OCI-LY1 (cell line): Measurements from ENCODE around the gene GLYATL3.
"Not testable (repeated sequence)": the region's sequence is repeated elsewhere in the genome, so short reads cannot be mapped to it uniquely, and the experiment has no call there.

ENCODE experiments used
- H2AFZ ChIP-seq: fragments of 200-600 bp; sonication (generic), shearing (Covaris generic); 2 replicates; pipeline ENCODE4 v1.6.0; 2014; ENCODE audit warnings: antibody characterized with exemption, mild to moderate bottlenecking, low read length
- H3F3A ChIP-seq: fragments of 200-600 bp; sonication (generic), shearing (Covaris generic); 2 replicates; pipeline ENCODE4 v1.6.0; 2014; ENCODE audit warnings: mild to moderate bottlenecking, antibody characterized with exemption, low read length, moderate library complexity; ENCODE audit not compliant: insufficient read depth
- H3K27ac ChIP-seq: fragments of 200-600 bp; sonication (generic); 2 replicates; pipeline ENCODE4 v1.5.1; 2014; ENCODE audit warnings: low read length, mixed run types, mild to moderate bottlenecking, low read depth; ENCODE audit not compliant: poor library complexity, severe bottlenecking
- H3K27me3 ChIP-seq: fragments of 200-600 bp; sonication (generic); 2 replicates; pipeline ENCODE4 v1.6.0; 2014; ENCODE audit warnings: antibody characterized with exemption, mild to moderate bottlenecking, low read length, moderate library complexity; ENCODE audit not compliant: insufficient read depth
- H3K36me3 ChIP-seq: fragments of 200-600 bp; sonication (generic); 2 replicates; pipeline ENCODE4 v1.6.1; 2014; ENCODE audit warnings: mild to moderate bottlenecking, antibody characterized with exemption, low read length, moderate library complexity, mixed read lengths; ENCODE audit not compliant: insufficient read depth
- H3K4me1 ChIP-seq: fragments of 200-600 bp; sonication (generic); 2 replicates; pipeline ENCODE4 v1.5.1; 2014; ENCODE audit warnings: mild to moderate bottlenecking, low read length, moderate library complexity; ENCODE audit not compliant: insufficient read depth, severe bottlenecking
- H3K4me2 ChIP-seq: fragments of 200-600 bp; sonication (generic), shearing (Covaris generic); 2 replicates; pipeline ENCODE4 v1.6.1; 2014; ENCODE audit warnings: low read length
- H3K4me3 ChIP-seq: fragments of 200-600 bp; sonication (generic); 2 replicates; pipeline ENCODE4 v1.5.1; 2014; ENCODE audit warnings: low read length, low read depth, mild to moderate bottlenecking, mixed read lengths; ENCODE audit not compliant: poor library complexity, severe bottlenecking
- H3K79me2 ChIP-seq: fragments of 200-600 bp; shearing (Covaris generic); 2 replicates; pipeline ENCODE4 v1.6.1; 2016; ENCODE audit warnings: mixed run types, low read length, mixed read lengths; ENCODE audit not compliant: insufficient read depth
- H3K9ac ChIP-seq: fragments of 200-600 bp; sonication (generic), shearing (Covaris generic); 2 replicates; pipeline ENCODE4 v1.6.1; 2014; ENCODE audit warnings: mild to moderate bottlenecking, low read length, mixed read lengths
- H3K9me2 ChIP-seq: fragments of 200-600 bp; sonication (generic), shearing (Covaris generic); 2 replicates; pipeline ENCODE4 v1.6.1; 2014; ENCODE audit warnings: low read depth, mild to moderate bottlenecking, low read length, mixed read lengths
- H3K9me3 ChIP-seq: fragments of 200-600 bp; shearing (Covaris generic); 2 replicates; pipeline ENCODE4 v1.6.1; 2014; ENCODE audit warnings: low read length, mixed read lengths
- H4K20me1 ChIP-seq: fragments of 200-600 bp; sonication (generic), shearing (Covaris generic); 2 replicates; pipeline ENCODE4 v1.6.0; 2016; ENCODE audit warnings: mild to moderate bottlenecking, low read length; ENCODE audit not compliant: insufficient read depth
- CTCF ChIP-seq: fragments of 200-600 bp; sonication (generic), shearing (Covaris generic); IDR thresholded peaks from 2 replicates; pipeline ENCODE4 v1.5.1; 2017; ENCODE audit warnings: mild to moderate bottlenecking, antibody characterized with exemption, low read length, moderate library complexity, mixed read lengths
- EZH2 ChIP-seq: fragments of 200-600 bp; sonication (generic), shearing (Covaris generic); IDR thresholded peaks from 2 replicates; pipeline ENCODE4 v1.8.0; 2017; ENCODE audit warnings: borderline replicate concordance, mixed run types, mild to moderate bottlenecking, antibody characterized with exemption, low read length, moderate library complexity, mixed read lengths

The GLYATL3 gene

GRCh38 chr6:49468042-49468441 lies 31.7 kb upstream of the GLYATL3 start:
- no peak overlapping the region for H3K9ac ChIP-seq
- no peak overlapping the region for H3K4me3 ChIP-seq
- H3K4me2 ChIP-seq: no peak overlapping the region

DNA sequence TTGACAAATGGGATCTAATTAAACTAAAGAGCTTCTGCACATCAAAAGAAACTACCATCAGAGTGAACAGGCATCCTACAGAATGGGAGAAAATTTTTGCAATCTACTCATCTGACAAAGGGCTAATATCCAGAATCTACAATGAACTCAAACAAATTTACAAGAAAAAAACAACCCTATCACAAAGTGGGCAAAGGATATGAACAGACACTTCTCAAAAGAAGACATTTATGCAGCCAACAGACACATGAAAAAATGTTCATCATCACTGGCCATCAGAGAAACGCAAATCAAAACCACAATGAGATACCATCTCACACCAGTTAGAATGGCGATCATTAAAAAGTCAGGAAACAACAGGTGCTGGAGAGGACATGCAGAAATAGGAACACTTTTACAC lies 23.2 kb upstream of the GLYATL3 start:
- H3K4me3 ChIP-seq, H2AFZ ChIP-seq, H3K27ac ChIP-seq, H3K9me2 ChIP-seq, H3F3A ChIP-seq, H3K9ac ChIP-seq, H3K79me2 ChIP-seq, H3K9me3 ChIP-seq, H3K4me1 ChIP-seq, H3K4me2 ChIP-seq, H4K20me1 ChIP-seq, H3K27me3 ChIP-seq: not testable (repeated sequence)
- H3K36me3 ChIP-seq: peaks cover 39% of the 10 kb centered on the region

More at GRCh38 chr6:49468042-49468441, 31.7 kb upstream of the GLYATL3 start:
- no peak overlapping the region for H2AFZ ChIP-seq
- no peaks in the 10 kb centered on the region for H3K9me2 ChIP-seq
- no peaks in the 10 kb centered on the region for H3K27me3 ChIP-seq
- no peak overlapping the region for H3K27ac ChIP-seq
- no peaks in the 10 kb centered on the region for H4K20me1 ChIP-seq
- no peaks in the 10 kb centered on the region for H3F3A ChIP-seq
- H3K79me2 ChIP-seq: peaks cover 64% of the 10 kb centered on the region
- H3K9me3 ChIP-seq: no peaks in the 10 kb centered on the region
- H3K36me3 ChIP-seq: peaks cover 34% of the 10 kb centered on the region
- TF ChIP-seq EZH2 (no peak), CTCF (no peak)
- H3K4me1 ChIP-seq: peaks cover 23% of the 10 kb centered on the region

GRCh38 chr6:49479308-49479970 lies 20.3 kb upstream of the GLYATL3 start:
- Histone ChIP-seq H3K4me3 (no peak overlapping the region), H3K9me3 (no peaks in the 10 kb centered on the region), H4K20me1 (no peaks in the 10 kb centered on the region), H3K79me2 (no peaks in the 10 kb centered on the region), H3F3A (no peaks in the 10 kb centered on the region), H3K36me3 (peaks cover 24% of the 10 kb centered on the region), H3K27ac (no peak overlapping the region), H2AFZ (no peak overlapping the region), H3K27me3 (no peaks in the 10 kb centered on the region), H3K9me2 (no peaks in the 10 kb centered on the region), H3K9ac (no peak overlapping the region), H3K4me1 (no peaks in the 10 kb centered on the region), H3K4me2 (no peak overlapping the region)
- TF ChIP-seq EZH2 (no peak), CTCF (no peak)

GRCh38 chr6:49481846-49482245 lies 17.9 kb upstream of the GLYATL3 start:
- H3K36me3 ChIP-seq: peaks cover 24% of the 10 kb centered on the region
- H3K79me2 ChIP-seq, H3K4me1 ChIP-seq, H3K9me2 ChIP-seq, H3F3A ChIP-seq, H3K27me3 ChIP-seq, H3K27ac ChIP-seq, H3K9ac ChIP-seq, H3K9me3 ChIP-seq, H2AFZ ChIP-seq, H4K20me1 ChIP-seq, H3K4me3 ChIP-seq, H3K4me2 ChIP-seq: not testable (repeated sequence)

- peaks cover 24% of the 10 kb centered on the region for H3K36me3 ChIP-seq
- not testable (repeated sequence) for H3K9me3 ChIP-seq, H4K20me1 ChIP-seq, H3K4me3 ChIP-seq, H3K4me2 ChIP-seq, H3K9ac ChIP-seq, H3K9me2 ChIP-seq, H3K27me3 ChIP-seq, H2AFZ ChIP-seq, H3K27ac ChIP-seq, H3F3A ChIP-seq, H3K4me1 ChIP-seq, H3K79me2 ChIP-seq
Measured at GRCh38 chr6:49483380-49483779, 16.3 kb upstream of the GLYATL3 start.
